GM10266 (cell line): ENCODE results near the gene TMEM139.

Experiments used
- DNase-seq: peaks from one replicate; pipeline ENCODE4 v3.0.0; 2012; ENCODE audit errors: extremely low spot score
- TF ChIP-seq, protein P1 (sequence below): IDR thresholded peaks from 2 replicates; pipeline ENCODE4 v1.5.1; 2012; ENCODE audit warnings: mild to moderate bottlenecking, low read depth; ENCODE audit not compliant: control insufficient read depth, insufficient read depth; ENCODE audit errors: missing control alignments

TMEM139 gene

DNA sequence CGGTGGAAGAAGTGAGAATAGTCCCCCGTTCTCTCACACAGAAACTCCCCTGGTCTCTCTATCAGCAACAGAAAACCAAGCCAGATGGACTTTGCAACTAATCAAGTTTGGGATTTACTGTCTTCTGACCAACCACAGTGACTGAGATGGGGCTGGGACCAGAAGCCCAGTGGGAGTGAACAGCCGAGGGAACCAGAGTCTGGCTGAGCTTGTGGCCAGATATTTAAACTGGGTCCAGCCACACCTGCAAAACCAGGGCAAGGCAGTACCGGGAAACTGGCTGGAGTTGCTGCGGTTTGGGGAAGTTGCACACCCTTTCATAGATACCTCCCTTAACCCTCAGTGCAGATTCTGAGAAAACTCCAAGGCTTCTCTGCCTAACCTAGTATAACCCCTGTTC lies 15.5 kb upstream of the TMEM139 start:
- DNase-seq: no peak
- TF ChIP-seq, protein P1, sequence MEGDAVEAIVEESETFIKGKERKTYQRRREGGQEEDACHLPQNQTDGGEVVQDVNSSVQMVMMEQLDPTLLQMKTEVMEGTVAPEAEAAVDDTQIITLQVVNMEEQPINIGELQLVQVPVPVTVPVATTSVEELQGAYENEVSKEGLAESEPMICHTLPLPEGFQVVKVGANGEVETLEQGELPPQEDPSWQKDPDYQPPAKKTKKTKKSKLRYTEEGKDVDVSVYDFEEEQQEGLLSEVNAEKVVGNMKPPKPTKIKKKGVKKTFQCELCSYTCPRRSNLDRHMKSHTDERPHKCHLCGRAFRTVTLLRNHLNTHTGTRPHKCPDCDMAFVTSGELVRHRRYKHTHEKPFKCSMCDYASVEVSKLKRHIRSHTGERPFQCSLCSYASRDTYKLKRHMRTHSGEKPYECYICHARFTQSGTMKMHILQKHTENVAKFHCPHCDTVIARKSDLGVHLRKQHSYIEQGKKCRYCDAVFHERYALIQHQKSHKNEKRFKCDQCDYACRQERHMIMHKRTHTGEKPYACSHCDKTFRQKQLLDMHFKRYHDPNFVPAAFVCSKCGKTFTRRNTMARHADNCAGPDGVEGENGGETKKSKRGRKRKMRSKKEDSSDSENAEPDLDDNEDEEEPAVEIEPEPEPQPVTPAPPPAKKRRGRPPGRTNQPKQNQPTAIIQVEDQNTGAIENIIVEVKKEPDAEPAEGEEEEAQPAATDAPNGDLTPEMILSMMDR: no peak

DNA sequence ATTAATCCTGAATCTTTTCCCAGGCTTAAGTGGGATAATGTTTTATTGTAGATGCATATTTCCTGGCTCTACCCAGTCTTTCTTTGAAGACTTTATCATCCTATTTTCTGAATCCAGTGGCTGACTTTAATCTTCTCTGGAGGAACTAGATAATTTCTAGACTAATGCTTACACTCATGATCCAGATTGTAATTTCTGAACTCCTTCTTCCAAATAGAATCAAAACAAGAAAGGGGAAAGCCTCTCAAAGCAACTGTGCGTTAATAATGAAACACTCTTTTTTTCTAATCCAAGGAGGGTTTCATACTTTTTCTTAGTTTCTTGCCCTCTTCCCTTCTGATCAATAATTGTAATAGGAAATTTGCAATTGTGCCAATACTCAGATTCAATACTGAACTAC lies 13.5 kb upstream of the TMEM139 start:
- TF ChIP-seq, protein P1: no peak
- DNase-seq: no peak

DNA sequence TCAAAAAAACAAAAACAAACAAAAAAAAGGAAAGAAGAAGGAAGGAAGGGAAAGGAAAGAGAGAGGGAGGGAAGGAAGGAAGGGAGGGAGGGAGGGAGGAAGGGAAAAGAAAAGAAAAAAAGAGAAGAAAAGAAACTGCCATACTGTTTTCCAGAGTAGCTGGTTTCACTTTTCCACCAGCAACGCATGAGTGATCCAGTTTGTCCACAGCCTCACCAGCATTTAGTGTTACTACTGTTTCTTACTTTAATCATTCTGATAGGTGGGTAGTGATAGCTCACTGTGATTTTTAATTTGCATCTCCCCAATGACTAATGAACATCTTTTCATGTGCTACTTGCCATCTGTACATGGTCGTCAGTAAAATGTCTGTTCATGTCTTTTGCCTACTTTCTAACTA lies 11.9 kb upstream of the TMEM139 start:
- TF ChIP-seq, protein P1: no peak
- no peak for DNase-seq

DNA sequence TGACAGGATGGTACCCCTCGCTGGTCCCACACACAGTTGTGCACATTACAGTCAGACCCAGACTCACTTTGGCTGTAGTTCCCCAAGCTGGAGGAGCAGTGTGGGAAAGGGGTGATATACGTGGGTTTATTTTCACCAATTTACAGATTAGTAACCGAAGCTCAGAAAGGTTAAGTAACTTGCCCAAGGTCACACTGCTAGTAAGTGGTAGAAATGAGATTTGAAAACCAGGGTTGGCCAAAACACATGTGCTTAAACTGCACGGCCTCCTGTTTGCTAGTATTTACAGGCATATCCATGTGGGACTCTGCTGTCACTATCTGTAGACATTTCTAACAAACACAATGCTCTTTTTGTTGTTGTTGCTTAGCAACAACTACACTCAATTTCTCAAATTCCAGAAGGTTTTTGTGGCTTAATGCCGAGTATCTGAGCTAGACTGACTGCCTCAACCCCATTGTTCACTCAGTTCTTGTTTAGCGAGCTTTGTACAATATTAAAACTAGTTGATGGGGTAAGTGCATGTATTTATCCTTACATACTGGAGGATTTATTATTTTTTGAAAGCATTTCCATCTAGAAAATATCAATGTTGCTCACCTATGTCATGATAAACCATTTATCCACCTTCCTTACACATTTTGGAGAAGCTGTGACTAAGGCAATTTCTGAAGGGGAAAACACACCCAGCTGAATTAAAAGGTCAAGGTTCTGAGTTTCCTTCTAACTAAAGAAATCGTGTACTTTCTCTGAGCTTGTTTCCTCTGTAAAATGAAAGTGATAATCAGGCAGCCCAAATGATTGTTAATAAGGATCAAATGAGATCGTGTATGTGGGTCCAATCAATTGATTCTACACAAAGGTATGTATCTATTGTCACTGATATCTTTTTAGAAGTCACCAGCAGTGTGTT lies 5.3 kb upstream of the TMEM139 start:
- no peak for DNase-seq
- TF ChIP-seq, protein P1: no peak

DNA sequence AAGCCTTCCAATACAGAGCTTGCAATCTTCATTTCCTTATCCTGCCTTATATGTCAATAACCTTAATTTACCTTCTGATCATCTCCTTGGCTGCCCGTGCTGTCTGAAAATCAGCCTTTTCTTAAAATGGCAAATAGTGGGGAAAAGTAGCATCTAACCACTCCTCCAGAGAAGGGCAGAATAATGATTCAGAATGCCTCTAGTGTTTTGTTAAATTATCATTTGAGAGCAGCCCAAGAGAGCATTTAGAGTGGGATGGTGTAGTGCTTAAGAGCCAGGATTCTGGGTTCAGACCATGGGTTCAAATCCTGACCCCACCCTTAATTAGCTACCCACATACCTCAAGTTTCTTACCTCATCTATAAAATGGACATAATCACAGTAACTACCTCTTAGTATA lies 4.6 kb upstream of the TMEM139 start:
- DNase-seq: no peak
- TF ChIP-seq, protein P1: no peak

DNA sequence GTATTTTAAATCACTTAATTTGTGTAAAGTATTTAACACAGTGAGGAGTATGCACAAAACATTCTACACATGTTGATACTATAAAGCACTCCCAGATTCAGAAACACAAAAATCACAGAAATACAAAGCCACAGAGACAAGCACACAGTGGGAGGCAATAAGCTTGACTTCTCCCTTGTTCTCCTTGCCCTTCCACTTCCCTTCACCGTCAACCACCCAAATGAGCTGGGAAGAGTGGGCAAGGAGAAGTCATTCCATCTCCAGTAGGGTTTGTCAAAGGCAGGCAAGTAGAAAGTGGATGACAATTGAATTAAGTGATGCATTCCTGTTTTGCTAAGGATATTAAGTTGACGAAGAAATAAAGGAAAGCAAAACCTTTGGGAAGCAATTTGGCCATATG lies 4.2 kb upstream of the TMEM139 start:
- TF ChIP-seq, protein P1: no peak
- no peak for DNase-seq

DNA sequence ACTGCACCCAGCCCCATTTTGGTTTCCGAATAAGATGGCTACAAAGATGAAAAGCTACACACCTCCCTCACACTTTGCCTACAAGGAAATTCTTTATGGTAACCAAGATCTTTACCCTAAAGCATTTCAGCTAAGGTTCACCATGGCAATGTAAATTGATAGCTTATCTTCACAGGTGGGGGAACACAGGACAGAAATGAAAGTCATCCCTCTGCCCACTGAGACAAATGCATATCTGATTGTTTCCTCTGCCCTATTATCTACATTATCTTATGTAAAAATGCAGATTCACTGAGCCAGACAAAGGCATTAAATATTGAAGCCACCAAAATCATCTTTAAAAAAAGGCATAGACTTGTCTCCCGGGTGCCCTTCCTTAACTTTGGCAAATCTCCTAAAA lies 3.2 kb upstream of the TMEM139 start:
- TF ChIP-seq, protein P1: no peak
- no peak for DNase-seq
